IMR-90 (cell line): ENCODE data around the gene MOB3B. TPM values are rescaled to one million over a fixed set of nuclear protein-coding genes. Genes with fewer than 3 reads are reported as not detected.

Source experiments
- ATAC-seq: fragments of 200-7000 bp; cut with Tn5 transposase; 2 replicates; pipeline ENCODE4 v1.9.1; 2020; ENCODE audit warnings: low read depth, mild to moderate bottlenecking, moderate library complexity
- BruUV-seq: library from RNA; stranded (reverse); fragments of 400-500 nt; replicated peaks from 2 replicates; lab custom pipeline; 2021; lab: Mats Ljungman, UMichigan
- CTCF ChIA-PET: fragments of 300-600 bp; formaldehyde crosslinking; extraction: SDS; loops from one replicate; lab custom pipeline; 2021; ENCODE audit warnings: antibody characterized with exemption; lab: Yijun Ruan, JAX
- POLR2A ChIA-PET: fragments of 300-600 bp; sonication (Branson Sonifier 250); formaldehyde crosslinking; loops from one replicate; lab custom pipeline; 2022; ENCODE audit warnings: antibody characterized with exemption; ENCODE audit not compliant: unreplicated experiment; lab: Charles Lee
- DNase-seq: peaks from one replicate; pipeline ENCODE4 v3.0.0; 2013
- H2AFZ ChIP-seq: replicated peaks from 2 replicates; pipeline ENCODE3; 2013; ENCODE audit warnings: low read length, mild to moderate bottlenecking; ENCODE audit not compliant: poor library complexity
- H2AK5ac ChIP-seq: 2 replicates; pipeline ENCODE4 v1.6.1; 2013; ENCODE audit warnings: low read depth, low read length, inconsistent platforms
- H2AK9ac ChIP-seq: replicated peaks from 2 replicates; pipeline ENCODE3; 2013; ENCODE audit warnings: mild to moderate bottlenecking, low read depth, low read length, moderate library complexity; ENCODE audit not compliant: poor library complexity
- H2BK120ac ChIP-seq: 2 replicates; pipeline ENCODE4 v1.6.1; 2013; ENCODE audit warnings: low read depth, low read length, inconsistent platforms
- H2BK15ac ChIP-seq: 3 replicates; pipeline ENCODE4 v1.6.1; 2013; ENCODE audit warnings: low read depth, low read length, inconsistent platforms
- H2BK20ac ChIP-seq: 2 replicates; pipeline ENCODE4 v1.6.1; 2013; ENCODE audit warnings: low read depth, mild to moderate bottlenecking, inconsistent platforms, low read length, moderate library complexity
- H2BK5ac ChIP-seq: 2 replicates; pipeline ENCODE4 v1.6.1; 2013; ENCODE audit warnings: mild to moderate bottlenecking, low read depth, low read length, inconsistent platforms; ENCODE audit not compliant: poor library complexity, severe bottlenecking
- H3K14ac ChIP-seq: replicated peaks from 2 replicates; pipeline ENCODE4 v1.6.1; 2013; ENCODE audit warnings: low read depth, low read length, inconsistent platforms
- H3K18ac ChIP-seq: 2 replicates; pipeline ENCODE4 v1.6.1; 2013; ENCODE audit warnings: low read depth, low read length, control low read depth
- H3K23ac ChIP-seq: 2 replicates; pipeline ENCODE4 v1.6.1; 2013; ENCODE audit warnings: low read depth, low read length, inconsistent platforms
- H3K27ac ChIP-seq: 2 replicates; pipeline ENCODE4 v1.5.1; 2013; ENCODE audit warnings: mild to moderate bottlenecking, control low read depth, low read length; ENCODE audit not compliant: insufficient read depth
- H3K27me3 ChIP-seq: 2 replicates; pipeline ENCODE4 v1.6.1; 2013; ENCODE audit warnings: low read length; ENCODE audit not compliant: control insufficient read depth, insufficient read depth
- H3K36me3 ChIP-seq: 2 replicates; pipeline ENCODE4 v1.6.1; 2013; ENCODE audit warnings: low read length, mixed read lengths; ENCODE audit not compliant: control insufficient read depth, insufficient read depth
- H3K4ac ChIP-seq: 2 replicates; pipeline ENCODE4 v1.6.1; 2013; ENCODE audit warnings: low read depth, low read length, inconsistent platforms
- H3K4me1 ChIP-seq: 2 replicates; pipeline ENCODE4 v1.6.1; 2013; ENCODE audit warnings: low read length, mixed read lengths; ENCODE audit not compliant: control insufficient read depth, insufficient read depth
- H3K4me2 ChIP-seq: 2 replicates; pipeline ENCODE4 v1.6.1; 2013; ENCODE audit warnings: low read depth, mild to moderate bottlenecking, control low read depth, low read length, moderate library complexity
- H3K4me3 ChIP-seq: 2 replicates; pipeline ENCODE4 v1.5.1; 2013; ENCODE audit warnings: low read depth, mild to moderate bottlenecking, control low read depth, low read length, moderate library complexity; ENCODE audit not compliant: insufficient read depth
- H3K56ac ChIP-seq: 2 replicates; pipeline ENCODE4 v1.6.1; 2013; ENCODE audit warnings: low read length, inconsistent platforms; ENCODE audit not compliant: insufficient read depth; ENCODE audit errors: extremely low read depth
- H3K79me1 ChIP-seq, 2 experiments: 2 replicates each; pipeline ENCODE4 v1.6.1; 2013; ENCODE audit warnings: low read length in 2 of 2, inconsistent platforms in 1 of 2, low read depth in 1 of 2
- H3K9ac ChIP-seq: 2 replicates; pipeline ENCODE4 v1.6.1; 2013; ENCODE audit warnings: low read depth, low read length, control low read depth
- H3K9me1 ChIP-seq: 2 replicates; pipeline ENCODE4 v1.6.1; 2013; ENCODE audit warnings: low read length, inconsistent platforms; ENCODE audit not compliant: insufficient read depth
- H3K9me3 ChIP-seq: 2 replicates; pipeline ENCODE4 v1.6.1; 2013; ENCODE audit warnings: low read length; ENCODE audit not compliant: control insufficient read depth, insufficient read depth
- H4K20me1 ChIP-seq: 2 replicates; pipeline ENCODE4 v1.6.1; 2013; ENCODE audit warnings: low read length, inconsistent platforms; ENCODE audit not compliant: insufficient read depth
- H4K5ac ChIP-seq: 2 replicates; pipeline ENCODE4 v1.6.1; 2013; ENCODE audit warnings: mild to moderate bottlenecking, low read depth, low read length, control low read depth
- H4K8ac ChIP-seq, 2 experiments: 2 replicates each; pipeline ENCODE4 v1.6.1; 2013; ENCODE audit warnings: low read depth in 2 of 2, low read length in 2 of 2, control low read depth in 1 of 2, inconsistent platforms in 1 of 2
- H4K91ac ChIP-seq: 2 replicates; pipeline ENCODE4 v1.6.1; 2013; ENCODE audit warnings: low read depth, low read length, inconsistent platforms; ENCODE audit not compliant: insufficient read depth
- BHLHE40 ChIP-seq: fragments of 150-350 bp; IDR thresholded peaks from 2 replicates; pipeline ENCODE4 v1.6.1; 2016; ENCODE audit warnings: mild to moderate bottlenecking, low read depth, low read length
- CTCF ChIP-seq: conservative IDR thresholded peaks from 2 replicates; pipeline ENCODE4 v1.5.1; 2012; ENCODE audit warnings: mild to moderate bottlenecking, low read depth, low read length, improper control_type of control experiment
- ELK1 ChIP-seq: fragments of 150-350 bp; IDR thresholded peaks from 2 replicates; pipeline ENCODE4 v1.6.1; 2016; ENCODE audit warnings: low read depth, mild to moderate bottlenecking, low read length, moderate library complexity, borderline replicate concordance
- FOS ChIP-seq: fragments of 150-350 bp; IDR thresholded peaks from 2 replicates; pipeline ENCODE4 v1.6.1; 2016; ENCODE audit warnings: low read depth, low read length
- POLR2A ChIP-seq: IDR thresholded peaks from 2 replicates; pipeline ENCODE4 v1.6.1; 2012; ENCODE audit warnings: mild to moderate bottlenecking, low read depth, low read length
- RFX5 ChIP-seq: IDR thresholded peaks from 2 replicates; pipeline ENCODE4 v1.8.0; 2012; ENCODE audit warnings: low read depth, mild to moderate bottlenecking, low read length, moderate library complexity
- SMC3 ChIP-seq: fragments of 150-350 bp; IDR thresholded peaks from 2 replicates; pipeline ENCODE4 v1.6.1; 2016; ENCODE audit warnings: low read depth, mild to moderate bottlenecking, antibody characterized with exemption, low read length, moderate library complexity
- USF2 ChIP-seq: fragments of 150-350 bp; IDR thresholded peaks from 2 replicates; pipeline ENCODE4 v1.6.1; 2017; ENCODE audit warnings: mild to moderate bottlenecking, antibody characterized with exemption, low read length, low read depth
- WGBS, 2 experiments: methylation state at CpG; one replicate each; pipeline versions ENCODE4 v1.1.5 to v1.1.7; 2013; ENCODE audit warnings: missing lambda C conversion rate in 2 of 2; ENCODE audit not compliant: insufficient read length in 1 of 2; ENCODE audit errors: extremely low coverage in 2 of 2; 5-methylcytosine and 5-hydroxymethylcytosine counted together
- dilution Hi-C: fragments of 300-500 bp; cut with HindIII; formaldehyde crosslinking; loops from one replicate; pipeline ENCODE4 v1.14.3; 2018; ENCODE audit warnings: low sequenced_read_pairs; ENCODE audit not compliant: unreplicated experiment
- in situ Hi-C: fragments of 300-500 bp; cut with MboI; formaldehyde crosslinking; loops from 3 replicates; pipeline ENCODE4 v1.14.3; 2019; ENCODE audit warnings: low sequenced_read_pairs, inconsistent platforms, mixed read lengths
- intact Hi-C: fragments of 100-400 bp; cut with micrococcal nuclease; formaldehyde crosslinking; loops from 2 replicates; pipeline ENCODE4 v1.10.0; 2022
- polyA plus RNA-seq, 3 experiments: library from polyadenylated mRNA; depleted of rRNA; stranded (reverse); fragments of >200 nt; gene quantifications; 2 replicates each; pipeline ENCODE4 v1.2.3, GENCODE V29; 2012; ENCODE audit warnings: low replicate concordance in 1 of 3
- total RNA-seq: library from RNA; depleted of rRNA; stranded (reverse); fragments of >200 nt; gene quantifications from 2 replicates; pipeline ENCODE4 v1.2.3, GENCODE V29; 2012

MOB3B gene
- total and polyA plus RNA-seq, 2 of the 4 experiments (the other 2 are of a cell fraction) = under 0.01 to 0.02 TPM

GRCh38 chr9:27468000-27468399, 61.6 kb downstream of the MOB3B start:
- WGBS, 2 experiments = 0% methylated on average over 1 of the region's 1 CpG; no CpG with 5 or more reads in 1 of the 2 experiments
- TF ChIP-seq FOS = no peak
- no peak for TF ChIP-seq POLR2A
- TF ChIP-seq BHLHE40 = no peak
- TF ChIP-seq SMC3 = no peak
- TF ChIP-seq USF2 = no peak
- no peak for TF ChIP-seq ELK1
- TF ChIP-seq CTCF = no peak
- no peak for TF ChIP-seq RFX5
- no peak overlapping the region for H4K8ac ChIP-seq
- dilution Hi-C loops (no loop called here), intact Hi-C loops (no loop called here), in situ Hi-C loops (no loop called here)
- H2AK9ac ChIP-seq = no peak overlapping the region
- H4K5ac ChIP-seq = no peak overlapping the region
- H3K4ac ChIP-seq = no peak overlapping the region
- no peak overlapping the region for H2BK15ac ChIP-seq
- H3K79me1 ChIP-seq = no peaks in the 10 kb centered on the region
- H2BK5ac ChIP-seq = no peak overlapping the region
- DNase-seq (no peak), ATAC-seq (no peak)
- H2AK5ac ChIP-seq = no peak overlapping the region
- H3K18ac ChIP-seq = no peak overlapping the region
- no peak overlapping the region for H3K23ac ChIP-seq
- H3K36me3 ChIP-seq = no peaks in the 10 kb centered on the region
- no peak overlapping the region for H3K9ac ChIP-seq
- ChIA-PET CTCF (no interaction called here), POLR2A (no interaction called here)
- no peaks in the 10 kb centered on the region for H3K9me1 ChIP-seq
- H2BK120ac ChIP-seq = no peak overlapping the region
- no peaks in the 10 kb centered on the region for H3K4me1 ChIP-seq
- no peak overlapping the region for H3K4me2 ChIP-seq
- no TSS peak for BruUV-seq
- no peak overlapping the region for H3K14ac ChIP-seq
- H4K20me1 ChIP-seq = no peaks in the 10 kb centered on the region
- H3K4me3 ChIP-seq = no peak overlapping the region
- H3K27me3 ChIP-seq = no peaks in the 10 kb centered on the region
- H2BK20ac ChIP-seq = no peak overlapping the region
- H2AFZ ChIP-seq = no peak overlapping the region
- no peak overlapping the region for H3K56ac ChIP-seq
- H3K9me3 ChIP-seq = no peaks in the 10 kb centered on the region
- no peak overlapping the region for H3K27ac ChIP-seq
- no peak overlapping the region for H4K91ac ChIP-seq
